ENCODE data around the gene TUBGCP3.

TUBGCP3 gene

GRCh38 chr13:112510002-112510780 is 77.8 kb downstream of the TUBGCP3 start:
- no peak for TF ChIP-seq CTCF (IDR thresholded peaks at IDR 0.05)
- no peaks in the 10 kb centered on the region for H3K27me3 ChIP-seq
- no peaks in the 10 kb centered on the region for H3K9me3 ChIP-seq
- peaks cover 84% of the 10 kb centered on the region for H3K36me3 ChIP-seq
- H3K27ac ChIP-seq: no peak overlapping the region
- no peaks in the 10 kb centered on the region for H3K4me1 ChIP-seq (ENCODE audit: control insufficient read depth in 1 of 2, insufficient read depth in 1 of 2, low read depth in 1 of 2, low read length in 1 of 2)
- no peak overlapping the region for H3K4me3 ChIP-seq (ENCODE audit: low read depth in 1 of 2, low read length in 1 of 2)

GRCh38 chr13:112509190-112509589 is 78.8 kb downstream of the TUBGCP3 start:
- peaks cover 84% of the 10 kb centered on the region for H3K36me3 ChIP-seq

GRCh38 chr13:112506046-112506445 is 81.9 kb downstream of the TUBGCP3 start:
- no peak overlapping the region for H3K4me3 ChIP-seq (ENCODE audit: low read depth in 1 of 2, low read length in 1 of 2)
- no peak overlapping the region for H3K27ac ChIP-seq
- H3K36me3 ChIP-seq: peaks cover 98% of the 10 kb centered on the region
- no peaks in the 10 kb centered on the region for H3K27me3 ChIP-seq
- H3K9me3 ChIP-seq: no peaks in the 10 kb centered on the region
- TF ChIP-seq CTCF (IDR thresholded peaks at IDR 0.05): no peak
- H3K4me1 ChIP-seq (ENCODE audit: control insufficient read depth in 1 of 2, insufficient read depth in 1 of 2, low read depth in 1 of 2, low read length in 1 of 2): no peaks in the 10 kb centered on the region

More at GRCh38 chr13:112509190-112509589, 78.8 kb downstream of the TUBGCP3 start:
- no peak overlapping the region for H3K27ac ChIP-seq
- H3K27me3 ChIP-seq: no peaks in the 10 kb centered on the region
- no peaks in the 10 kb centered on the region for H3K9me3 ChIP-seq
- TF ChIP-seq CTCF (IDR thresholded peaks at IDR 0.05): no peak
- no peaks in the 10 kb centered on the region for H3K4me1 ChIP-seq (ENCODE audit: control insufficient read depth in 1 of 2, insufficient read depth in 1 of 2, low read depth in 1 of 2, low read length in 1 of 2)
- H3K4me3 ChIP-seq (ENCODE audit: low read depth in 1 of 2, low read length in 1 of 2): no peak overlapping the region

- no peak for TF ChIP-seq CTCF (IDR thresholded peaks at IDR 0.05)
These were observed 91.8 kb downstream of the TUBGCP3 start for GRCh38 chr13:112496166-112496565.

GRCh38 chr13:112495465-112495864 is 92.5 kb downstream of the TUBGCP3 start:
- Histone ChIP-seq H3K4me1 (ENCODE audit: control insufficient read depth in 1 of 2, insufficient read depth in 1 of 2, low read depth in 1 of 2, low read length in 1 of 2) (no peaks in the 10 kb centered on the region), H3K27ac (no peak overlapping the region), H3K4me3 (ENCODE audit: low read depth in 1 of 2, low read length in 1 of 2) (no peak overlapping the region), H3K27me3 (no peaks in the 10 kb centered on the region), H3K9me3 (no peaks in the 10 kb centered on the region), H3K36me3 (peaks cover 70% of the 10 kb centered on the region)
- no peak for TF ChIP-seq CTCF (IDR thresholded peaks at IDR 0.05)

More at GRCh38 chr13:112496166-112496565, 91.8 kb downstream of the TUBGCP3 start:
- Histone ChIP-seq H3K4me1 (ENCODE audit: control insufficient read depth in 1 of 2, insufficient read depth in 1 of 2, low read depth in 1 of 2, low read length in 1 of 2) (no peaks in the 10 kb centered on the region), H3K36me3 (peaks cover 77% of the 10 kb centered on the region), H3K9me3 (no peaks in the 10 kb centered on the region), H3K4me3 (ENCODE audit: low read depth in 1 of 2, low read length in 1 of 2) (no peak overlapping the region), H3K27me3 (no peaks in the 10 kb centered on the region), H3K27ac (no peak overlapping the region)
